ENCODE results near the gene MIGA2.

The MIGA2 gene

GRCh38 chr9:129038109-129038852, 1.9 kb downstream of the MIGA2 start:
- no peak for DNase-seq

GRCh38 chr9:129040113-129040643, 3.8 kb downstream of the MIGA2 start:
- no peak for DNase-seq

DNA sequence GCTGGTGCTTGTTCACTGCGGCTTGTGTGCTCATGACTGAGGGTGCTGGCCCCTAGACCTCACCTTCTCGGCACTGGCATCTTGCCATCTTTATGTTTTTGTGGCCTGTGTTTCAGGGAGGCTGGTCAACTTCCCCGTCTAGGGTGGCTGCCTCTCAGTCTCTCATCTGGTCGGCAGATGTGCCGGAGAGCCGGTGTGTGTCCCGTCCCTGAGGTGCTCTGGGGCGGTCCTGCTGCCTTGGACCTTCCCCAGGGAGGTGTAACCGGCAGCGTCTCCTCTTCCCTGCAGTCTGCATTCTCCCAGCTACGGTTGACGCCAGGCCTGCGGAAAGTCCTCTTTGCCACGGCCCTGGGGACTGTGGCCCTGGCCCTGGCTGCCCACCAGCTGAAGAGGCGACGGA, 5.6 kb downstream of the MIGA2 start:
- no peak for DNase-seq

GRCh38 chr9:129052592-129052991, 16.2 kb downstream of the MIGA2 start:
- no peak for DNase-seq

GRCh38 chr9:129053020-129053419, 16.6 kb downstream of the MIGA2 start:
- DNase-seq = no peak

GRCh38 chr9:129054163-129054851, 17.9 kb downstream of the MIGA2 start:
- DNase-seq = no peak

DNA sequence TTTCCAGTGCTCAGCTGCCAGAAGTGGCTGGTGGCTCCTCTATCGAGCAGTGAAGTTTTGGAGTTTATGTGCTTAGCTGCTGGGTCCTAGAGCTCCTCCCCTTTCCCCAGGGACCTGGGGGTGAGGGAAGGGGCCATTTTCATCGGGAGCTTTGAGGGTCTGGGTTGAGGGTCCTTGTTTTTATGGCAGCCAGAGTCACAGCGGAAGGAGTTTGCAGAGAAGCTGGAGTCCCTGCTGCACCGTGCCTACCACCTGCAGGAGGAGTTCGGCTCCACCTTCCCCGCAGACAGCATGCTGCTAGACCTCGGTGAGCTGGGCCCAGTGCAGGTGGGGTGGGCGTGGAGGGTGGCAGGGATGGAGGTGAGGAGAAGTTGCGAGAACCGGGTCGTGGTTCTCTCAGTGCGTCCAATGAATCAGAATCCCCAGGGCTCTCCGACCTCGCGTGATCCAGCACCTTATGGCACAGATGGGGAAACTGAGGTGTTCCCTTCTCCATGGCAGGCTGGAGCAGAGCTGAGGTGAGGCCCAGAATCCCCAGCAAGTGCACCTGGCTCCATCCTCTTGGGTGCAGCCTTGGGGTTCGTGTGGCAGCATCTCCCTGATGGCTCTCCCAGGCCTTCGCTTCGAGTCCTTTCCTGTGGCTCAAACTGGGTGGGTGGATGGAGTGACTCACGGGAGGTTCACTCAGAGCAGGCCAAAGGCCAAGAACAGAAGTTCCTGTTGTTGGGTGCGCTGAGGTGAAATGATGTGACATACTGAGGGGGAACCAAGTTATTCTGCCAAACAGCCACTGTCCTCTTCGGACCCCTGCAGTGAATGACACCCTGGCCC, 22.8 kb downstream of the MIGA2 start:
- no peak for DNase-seq

- no peak for DNase-seq
Observed at GRCh38 chr9:129059796-129060785, 23.7 kb downstream of the MIGA2 start.

DNA sequence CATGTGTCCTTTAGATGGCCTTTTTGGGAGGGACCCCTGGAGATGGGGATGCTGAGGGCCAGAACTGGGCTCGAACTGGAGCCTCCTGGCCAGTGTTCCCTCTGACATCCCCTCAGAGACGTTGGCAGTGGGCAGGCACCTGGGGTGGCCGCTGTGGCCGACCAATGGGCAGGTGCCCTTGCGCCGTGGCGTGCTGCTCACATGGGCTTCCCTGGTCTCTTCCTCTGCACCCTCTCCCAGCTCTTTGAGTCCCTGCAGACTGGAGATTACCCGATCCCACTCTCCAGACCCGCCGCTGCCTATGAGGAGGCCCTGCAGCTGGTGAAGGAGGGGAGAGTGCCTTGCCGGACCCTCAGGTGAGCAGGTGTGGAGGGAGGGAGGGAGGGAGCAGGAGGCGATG, 24.6 kb downstream of the MIGA2 start:
- DNase-seq = no peak

- DNase-seq = no peak
Observed at GRCh38 chr9:129063061-129063460, 26.6 kb downstream of the MIGA2 start.

GRCh38 chr9:129064499-129064908, 28.1 kb downstream of the MIGA2 start:
- DNase-seq = no peak

- DNase-seq = no peak
Observed at GRCh38 chr9:129068110-129068509, 31.7 kb downstream of the MIGA2 start.

- DNase-seq = peak; percentile 52
Observed at GRCh38 chr9:129068990-129069861, 32.8 kb downstream of the MIGA2 start.

GRCh38 chr9:129069862-129070641, 33.6 kb downstream of the MIGA2 start:
- no peak for DNase-seq

DNA sequence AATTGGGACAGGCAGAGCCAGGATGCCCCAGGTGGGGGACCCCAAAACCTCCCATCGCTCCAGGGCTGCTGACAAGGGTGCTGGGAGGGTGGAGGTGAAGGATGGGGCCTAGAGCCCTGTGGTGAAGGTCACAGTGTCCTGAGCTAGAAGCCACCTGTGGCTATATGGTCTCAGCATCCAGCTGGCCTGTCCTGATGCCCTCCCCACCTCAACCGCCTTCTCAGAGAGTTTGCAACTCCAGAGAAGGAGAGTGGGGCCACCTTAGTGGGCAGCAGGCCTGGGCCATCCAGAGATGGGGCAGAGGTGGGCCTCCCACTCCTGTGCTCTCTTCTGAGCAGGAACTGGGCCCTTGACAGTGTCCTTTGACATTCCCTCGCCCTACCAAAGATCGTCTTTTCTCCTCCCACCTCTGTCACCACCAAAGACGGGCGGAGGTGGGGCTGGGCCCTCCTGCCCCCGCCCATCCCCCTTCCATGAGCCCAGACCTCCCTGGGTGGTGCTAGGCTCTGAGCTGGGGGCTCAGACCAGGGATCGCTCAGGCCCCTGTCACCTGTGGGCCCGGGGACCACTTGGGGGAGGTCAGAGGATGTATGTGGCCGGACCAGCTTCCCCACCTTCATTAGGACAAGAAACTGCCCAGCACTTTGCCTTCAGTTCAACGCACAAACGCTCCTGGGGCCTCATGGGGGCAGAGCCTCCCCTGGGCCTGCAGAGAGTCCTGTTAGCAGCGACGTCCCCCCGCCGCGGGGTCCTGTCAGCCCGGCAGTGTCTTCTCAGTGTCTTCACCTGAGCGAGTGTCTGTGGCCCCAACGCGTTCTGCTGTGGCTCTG, 34.5 kb downstream of the MIGA2 start:
- no peak for DNase-seq

- DNase-seq = no peak
Observed at GRCh38 chr9:129071526-129072126, 35.2 kb downstream of the MIGA2 start.

- DNase-seq = no peak
Observed at GRCh38 chr9:129072171-129072570, 35.7 kb downstream of the MIGA2 start.

DNA sequence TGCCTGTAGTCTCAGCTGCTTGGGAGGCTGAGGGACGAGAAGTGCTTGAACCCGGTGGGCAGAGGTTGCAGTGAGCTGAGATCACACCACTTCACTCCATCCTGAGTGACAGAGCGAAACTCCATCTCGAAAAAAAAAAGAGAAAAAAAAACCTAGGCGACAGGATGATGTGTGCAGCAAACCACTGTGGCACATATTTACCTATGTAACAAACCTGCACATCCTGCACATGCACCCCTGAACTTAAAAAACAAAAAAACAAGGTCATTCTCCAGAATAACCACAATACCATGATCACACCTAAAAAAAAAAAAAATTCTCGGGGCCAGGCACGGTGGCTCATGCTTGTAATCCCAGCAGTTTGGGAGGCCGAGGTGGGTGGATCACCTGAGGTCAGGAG, 37.0 kb downstream of the MIGA2 start:
- DNase-seq = no peak

- DNase-seq = no peak
Observed at GRCh38 chr9:129074106-129074505, 37.7 kb downstream of the MIGA2 start.

All from stimulated activated CD4-positive, alpha-beta T cell treated with anti-CD3 and anti-CD28 coated beads, Interleukin-4, amount 100 ng/mL, for 1 hour (primary cell).